ENCODE measurements around the gene TOB2.

Gene TOB2

DNA sequence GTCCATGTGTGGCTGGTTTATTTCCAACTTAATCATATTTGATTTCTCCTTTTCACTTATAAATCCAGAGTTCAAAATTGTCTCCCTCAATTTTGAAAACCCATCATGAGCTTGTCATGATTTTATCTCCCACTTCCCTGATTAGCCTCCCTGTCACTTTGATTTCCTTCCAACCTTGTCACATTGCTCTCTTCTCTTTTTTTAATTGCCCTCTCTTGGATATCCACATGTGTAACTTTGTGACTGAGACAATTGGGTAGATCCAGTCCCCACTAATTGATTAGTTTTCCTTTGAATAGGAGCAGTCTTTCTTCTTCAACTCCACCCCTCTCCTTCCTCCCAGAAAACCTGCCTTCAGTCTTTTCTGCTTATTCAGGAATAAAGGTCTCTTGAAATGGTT, 62.5 kb downstream of the TOB2 start:
- DNase-seq (ENCODE audit: low spot score) = no peak
